Left lobe of liver (tissue), 2 donors: ENCODE data around the gene FOXD4L4. TPM values are rescaled to one million over a fixed set of nuclear protein-coding genes. Genes with fewer than 3 reads are reported as not detected.
A peak's percentile ranks its signal among the peaks of the same experiment; 100 is the strongest.
"Not testable (repeated sequence)": the region's sequence is repeated elsewhere in the genome, so short reads cannot be mapped to it uniquely, and the experiment has no call there.

Source experiments
- ATAC-seq: fragments of 200-7000 bp; cut with Tn5 transposase; one replicate; pipeline ENCODE4 v1.9.1; 2020; ENCODE audit warnings: mild to moderate bottlenecking, moderate library complexity
- DNase-seq: peaks from one replicate; pipeline ENCODE4 v3.0.0-alpha.2; 2020; ENCODE audit warnings: low spot score
- total RNA-seq: library from RNA; stranded (reverse); gene quantifications from one replicate; pipeline ENCODE4 v1.2.1, GENCODE V29; 2021
- donor health status: DM: no; HTN: no; CAD: no; lungs with moderate emphysema.
- donor health status: DM: no; HTN: yes; CAD: no.

The FOXD4L4 gene
- 0.15 TPM for total RNA-seq

DNA sequence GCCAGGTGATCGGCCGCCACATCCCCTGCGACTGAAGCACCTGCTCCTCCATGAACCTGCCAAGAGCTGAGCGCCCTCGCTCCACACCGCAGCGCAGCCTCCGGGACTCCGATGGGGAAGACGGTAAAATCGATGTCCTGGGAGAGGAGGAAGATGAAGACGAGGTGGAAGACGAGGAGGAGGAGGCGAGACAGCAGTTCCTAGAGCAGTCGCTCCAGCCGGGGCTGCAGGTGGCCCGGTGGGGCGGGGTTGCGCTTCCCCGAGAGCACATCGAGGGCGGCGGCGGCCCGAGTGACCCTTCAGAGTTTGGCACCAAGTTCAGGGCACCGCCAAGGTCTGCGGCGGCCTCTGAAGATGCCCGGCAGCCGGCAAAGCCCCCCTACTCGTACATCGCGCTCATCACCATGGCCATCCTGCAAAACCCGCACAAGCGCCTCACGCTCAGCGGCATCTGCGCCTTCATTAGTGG, at the start of gene FOXD4L4:
Gene FOXD4L4 (plus strand): TSS at position 51 of the 469 bp plus-strand sequence. CDS start 0 bp downstream, at position 51.
- ATAC-seq, result not testable (repeated sequence)

DNA sequence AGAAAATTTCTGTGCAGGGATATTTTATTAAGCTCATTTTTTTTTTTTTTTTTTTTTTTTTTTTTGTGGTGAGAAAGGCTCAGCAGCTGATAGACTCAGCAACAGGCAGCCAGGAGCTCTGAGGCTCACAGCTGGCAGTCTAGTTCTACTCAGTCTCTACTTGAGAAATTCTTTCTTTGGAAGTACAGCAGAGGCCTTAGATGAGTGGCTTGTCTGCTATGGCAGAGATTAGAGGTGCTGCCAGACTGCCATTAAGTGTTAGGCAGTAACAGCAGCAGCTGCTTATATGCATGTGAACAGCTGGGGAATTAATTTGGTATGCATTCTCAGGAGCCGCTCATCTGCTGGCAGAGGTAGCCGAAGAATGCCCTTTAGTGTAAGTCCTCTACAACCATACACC, 33.4 kb upstream of the FOXD4L4 start:
- not testable (repeated sequence) for DNase-seq, ATAC-seq

More for the DNA sequence above, at the start of gene FOXD4L4:
- peak; percentile 39 for DNase-seq

DNA sequence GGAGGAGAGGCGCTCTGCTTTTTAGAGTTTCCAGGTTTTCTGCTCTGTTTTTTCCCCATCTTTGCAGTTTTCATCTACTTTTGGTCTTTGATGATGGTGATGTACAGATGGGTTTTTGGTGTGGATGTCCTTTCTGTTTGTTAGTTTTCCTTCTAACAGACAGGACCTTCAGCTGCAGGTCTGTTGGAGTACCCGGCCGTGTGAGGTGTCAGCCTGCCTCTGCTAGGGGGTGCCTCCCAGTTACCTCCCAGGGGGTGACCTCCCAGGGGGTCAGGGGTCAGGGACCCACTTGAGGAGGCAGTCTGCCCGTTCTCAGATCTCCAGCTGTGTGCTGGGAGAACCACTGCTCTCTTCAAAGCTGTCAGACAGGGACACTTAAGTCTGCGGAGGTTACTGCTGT, 22.5 kb upstream of the FOXD4L4 start:
- not testable (repeated sequence) for DNase-seq, ATAC-seq

DNA sequence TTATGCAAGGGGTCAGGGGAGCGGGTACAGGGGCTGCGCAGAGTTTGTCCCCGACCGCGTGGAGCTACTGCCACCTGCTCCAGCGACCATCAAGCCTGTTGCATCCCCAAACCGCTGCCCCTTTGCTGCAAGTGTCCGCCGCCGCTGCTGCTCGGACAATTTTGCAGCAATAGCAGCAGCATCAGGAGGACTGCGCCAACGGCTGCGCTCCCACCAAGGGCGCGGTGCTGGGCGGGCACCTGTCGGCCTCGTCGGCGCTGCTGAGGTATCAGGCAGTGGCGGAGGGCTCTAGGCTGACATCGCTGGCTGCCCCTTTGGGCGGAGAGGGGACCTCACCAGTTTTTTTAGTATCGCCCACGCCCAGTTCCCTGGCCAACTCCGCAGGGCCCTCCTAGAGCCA, 1.2 kb downstream of the FOXD4L4 start:
- DNase-seq, ATAC-seq: not testable (repeated sequence)

Other genes with a start within 250 kb of the FOXD4L4 start
- gene ZNG1E, start 61.2 kb upstream of the FOXD4L4 start, total RNA-seq, result 27.1 TPM